ENCODE data around the gene SFT2D2.

SFT2D2 gene

GRCh38 chr1:168263130-168263529 is 37.3 kb downstream of the SFT2D2 start:
- no peak for ATAC-seq (replicated peaks)
- no peak for DNase-seq
- no peaks in the 10 kb centered on the region for H3K27me3 Mint-ChIP-seq
- H3K36me3 Mint-ChIP-seq: peaks cover 29 to 51% of the 10 kb centered on the region in 2 donors
- H3K9me3 Mint-ChIP-seq: peaks cover 0 to 4% of the 10 kb centered on the region in 2 donors
- no peak overlapping the region for H3K4me3 Mint-ChIP-seq
- peaks cover 0 to 4% of the 10 kb centered on the region in 2 donors for H3K4me1 Mint-ChIP-seq
- no peak overlapping the region for H3K27ac Mint-ChIP-seq

GRCh38 chr1:168264296-168264695 is 38.5 kb downstream of the SFT2D2 start:
- Mint-ChIP-seq H3K36me3 (peaks cover 32 to 50% of the 10 kb centered on the region in 2 donors), H3K9me3 (peaks cover 2 to 4% of the 10 kb centered on the region in 2 donors), H3K27me3 (no peaks in the 10 kb centered on the region), H3K27ac (no peak overlapping the region), H3K4me3 (no peak overlapping the region), H3K4me1 (peaks cover 0 to 4% of the 10 kb centered on the region in 2 donors)
- ATAC-seq (replicated peaks) (no peak), DNase-seq (no peak)

DNA sequence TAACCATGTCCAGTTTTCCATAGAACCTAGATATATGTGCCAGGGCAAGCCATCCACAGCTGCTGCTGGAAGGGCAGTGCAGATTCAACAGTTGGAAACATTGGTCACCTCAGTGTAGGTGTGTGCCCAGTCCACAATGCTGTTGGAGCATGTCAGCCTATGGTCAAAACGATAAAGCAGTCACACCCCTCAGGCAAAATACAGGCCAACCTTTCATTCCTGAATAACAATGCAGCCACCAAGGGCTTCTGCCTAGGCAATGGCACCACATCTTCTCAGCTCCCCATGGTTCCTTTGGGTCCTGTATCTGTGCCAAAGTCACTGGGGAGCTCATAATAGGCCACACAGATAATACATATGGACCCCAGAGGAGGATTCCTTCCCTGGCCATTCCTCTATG is 39.8 kb downstream of the SFT2D2 start:
- no peak overlapping the region for H3K27ac Mint-ChIP-seq
- H3K27me3 Mint-ChIP-seq: no peaks in the 10 kb centered on the region
- H3K4me1 Mint-ChIP-seq: peaks cover 0 to 4% of the 10 kb centered on the region in 2 donors
- DNase-seq (no peak), ATAC-seq (replicated peaks) (no peak)
- H3K4me3 Mint-ChIP-seq: no peak overlapping the region
- H3K36me3 Mint-ChIP-seq: peaks cover 30 to 55% of the 10 kb centered on the region in 2 donors
- peaks cover 2 to 4% of the 10 kb centered on the region in 2 donors for H3K9me3 Mint-ChIP-seq

GRCh38 chr1:168266644-168267186 is 40.9 kb downstream of the SFT2D2 start:
- Mint-ChIP-seq H3K27me3 (no peaks in the 10 kb centered on the region), H3K27ac (no peak overlapping the region)

DNA sequence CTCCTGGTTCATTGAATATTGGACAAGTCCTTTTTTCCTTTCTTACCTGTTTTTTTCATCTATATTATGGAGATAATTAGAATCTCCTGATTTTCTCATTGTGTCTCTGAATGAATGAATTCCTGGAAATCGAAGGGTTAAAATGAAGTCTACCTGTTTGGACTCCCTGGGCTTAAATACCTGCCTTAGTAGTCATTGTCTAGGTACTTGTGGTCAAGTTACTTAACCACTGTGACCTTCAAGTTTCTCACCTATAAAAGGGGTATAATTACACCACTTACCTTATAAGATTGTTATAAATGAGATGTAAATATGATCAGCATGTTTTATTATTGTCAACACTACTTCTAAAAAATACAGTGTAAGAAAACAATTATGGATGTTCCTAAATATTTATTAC is 45.8 kb downstream of the SFT2D2 start:
- H3K27me3 Mint-ChIP-seq: no peaks in the 10 kb centered on the region
- H3K4me3 Mint-ChIP-seq: no peak overlapping the region
- peaks cover 12 to 23% of the 10 kb centered on the region in 2 donors for H3K4me1 Mint-ChIP-seq
- H3K36me3 Mint-ChIP-seq: peaks cover 10 to 36% of the 10 kb centered on the region in 2 donors
- no peak overlapping the region for H3K27ac Mint-ChIP-seq
- DNase-seq: no peak
- no peak for ATAC-seq (replicated peaks)
- H3K9me3 Mint-ChIP-seq: peaks cover 0 to 3% of the 10 kb centered on the region in 2 donors

More at GRCh38 chr1:168266644-168267186, 40.9 kb downstream of the SFT2D2 start:
- peaks cover 2 to 4% of the 10 kb centered on the region in 2 donors for H3K9me3 Mint-ChIP-seq
- no peak for ATAC-seq (replicated peaks)
- no peaks in the 10 kb centered on the region for H3K4me1 Mint-ChIP-seq
- H3K36me3 Mint-ChIP-seq: peaks cover 19 to 45% of the 10 kb centered on the region in 2 donors
- DNase-seq: no peak
- no peak overlapping the region for H3K4me3 Mint-ChIP-seq

- Mint-ChIP-seq H3K27me3 (no peaks in the 10 kb centered on the region), H3K4me1 (peaks cover 12 to 23% of the 10 kb centered on the region in 2 donors), H3K27ac (peak overlapping the region; percentile 59), H3K36me3 (peaks cover 18 to 46% of the 10 kb centered on the region in 2 donors), H3K4me3 (peak overlapping the region; percentile 43 to 49), H3K9me3 (peaks cover 0 to 6% of the 10 kb centered on the region in 2 donors)
- DNase-seq: no peak
- ATAC-seq (replicated peaks): peak; percentile 69 to 75
Observed at GRCh38 chr1:168273575-168273974, 47.8 kb downstream of the SFT2D2 start.

- no peak overlapping the region for H3K4me3 Mint-ChIP-seq
- H3K27me3 Mint-ChIP-seq: no peaks in the 10 kb centered on the region
- peaks cover 6 to 17% of the 10 kb centered on the region in 2 donors for H3K4me1 Mint-ChIP-seq
- peaks cover 23 to 42% of the 10 kb centered on the region in 2 donors for H3K36me3 Mint-ChIP-seq
- peaks cover 0 to 2% of the 10 kb centered on the region in 2 donors for H3K9me3 Mint-ChIP-seq
- DNase-seq: no peak
- no peak for ATAC-seq (replicated peaks)
- no peak overlapping the region for H3K27ac Mint-ChIP-seq
Observed at GRCh38 chr1:168279253-168279652, 53.4 kb downstream of the SFT2D2 start.

DNA sequence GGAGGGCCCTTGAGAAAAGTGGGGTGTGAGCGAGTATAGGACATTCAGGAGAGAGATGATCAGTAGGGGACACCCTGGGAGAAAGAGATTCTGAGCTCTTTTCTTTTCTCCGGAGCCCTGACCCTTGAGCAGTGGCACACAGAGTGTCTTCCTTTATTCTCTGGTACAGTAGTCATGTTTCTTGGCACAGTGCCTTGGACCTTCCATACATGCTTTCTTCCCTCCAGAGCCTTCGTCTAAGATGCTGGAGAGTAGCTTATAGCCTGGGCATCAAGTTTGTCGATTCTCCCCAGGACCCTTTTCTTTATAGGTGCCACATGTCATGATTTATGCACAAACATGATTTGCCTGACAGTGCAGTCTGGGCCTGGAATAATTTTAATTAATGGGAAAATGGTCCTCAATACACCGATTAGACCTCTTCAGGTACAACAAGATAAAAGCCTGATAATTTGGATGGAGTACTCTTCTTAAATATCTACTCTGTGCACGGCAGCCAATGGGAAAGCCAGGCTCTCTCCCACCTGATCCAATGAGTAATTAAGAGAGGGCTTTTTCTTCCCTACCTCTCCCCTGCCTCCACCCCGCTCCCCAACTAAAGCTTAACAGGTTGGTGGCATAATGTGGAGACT is 54.6 kb downstream of the SFT2D2 start, which contains the start of gene TBX19:
Gene TBX19 (plus strand): TSS at position 582 of the 632 bp plus-strand sequence. CDS start 214 bp downstream, outside the sequence.
- H3K27ac Mint-ChIP-seq: no peak within 1 kb of the TSS
- H3K36me3 Mint-ChIP-seq: peaks cover 23 to 40% of the 10 kb centered on the region in 2 donors
- H3K4me3 Mint-ChIP-seq: no peak within 1 kb of the TSS
- ATAC-seq (replicated peaks) (no peak), DNase-seq (no peak)
- H3K9me3 Mint-ChIP-seq: peaks cover 0 to 2% of the 10 kb centered on the region in 2 donors
- no peaks in the 10 kb centered on the region for H3K27me3 Mint-ChIP-seq
- peaks cover 3 to 15% of the 10 kb centered on the region in 2 donors for H3K4me1 Mint-ChIP-seq

DNA sequence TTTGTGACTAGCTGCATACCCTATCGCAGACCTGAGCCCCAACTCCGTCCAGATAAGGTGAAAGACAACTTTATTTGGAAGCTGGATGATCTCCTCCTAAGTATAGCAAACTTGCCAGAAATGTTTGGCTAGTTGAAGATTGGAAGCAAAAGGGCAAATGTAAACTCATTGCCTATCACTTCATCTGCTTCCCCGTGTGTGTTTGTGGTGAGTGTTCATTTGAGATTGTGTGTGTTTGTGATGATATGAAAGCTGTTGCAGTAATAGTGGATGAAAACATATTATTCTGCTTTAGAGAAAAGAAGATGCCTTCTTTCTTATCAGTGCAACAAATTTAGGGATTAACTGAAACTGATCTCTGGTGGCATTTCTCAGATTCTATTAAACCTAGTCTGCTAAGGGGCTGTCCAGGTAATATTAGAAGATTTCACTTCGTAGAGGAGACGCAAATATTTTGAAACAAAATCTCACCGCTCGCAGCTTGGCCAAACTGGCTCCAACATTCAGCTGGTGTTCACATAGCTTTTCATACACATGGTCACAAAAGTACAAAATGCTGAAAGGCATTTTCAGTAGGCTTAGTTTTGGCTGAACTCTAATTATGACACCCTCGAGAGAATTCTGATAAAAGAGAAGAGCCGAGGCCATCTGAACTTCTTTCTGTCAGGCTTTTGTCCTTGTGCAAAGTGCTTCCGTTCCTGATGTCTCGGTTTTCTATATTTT is 56.0 kb downstream of the SFT2D2 start:
- Mint-ChIP-seq H3K4me3 (no peak overlapping the region), H3K27me3 (no peaks in the 10 kb centered on the region), H3K4me1 (peaks cover 3 to 11% of the 10 kb centered on the region in 2 donors), H3K9me3 (peaks cover 0 to 2% of the 10 kb centered on the region in 2 donors), H3K36me3 (peaks cover 21 to 38% of the 10 kb centered on the region in 2 donors), H3K27ac (no peak overlapping the region)
- ATAC-seq (replicated peaks): no peak
- DNase-seq: no peak

DNA sequence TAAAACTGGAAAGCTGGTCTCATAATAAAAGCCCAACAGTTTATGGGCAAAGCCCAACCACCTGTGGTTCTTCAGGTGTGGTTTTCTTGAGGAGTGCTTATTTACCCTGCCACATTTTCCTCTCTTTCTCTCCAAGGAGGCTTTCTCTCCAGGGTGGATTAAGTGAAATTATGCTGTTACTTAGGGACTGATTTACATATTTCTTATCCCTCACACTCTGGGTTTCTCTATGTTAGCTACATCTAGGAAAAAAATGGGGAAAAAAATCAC is 59.7 kb downstream of the SFT2D2 start:
- no peak for ATAC-seq (replicated peaks)
- Mint-ChIP-seq H3K4me1 (peaks cover 8 to 18% of the 10 kb centered on the region in 2 donors), H3K9me3 (no peaks in the 10 kb centered on the region), H3K27ac (no peak overlapping the region), H3K4me3 (no peak overlapping the region), H3K36me3 (peaks cover 16 to 19% of the 10 kb centered on the region in 2 donors), H3K27me3 (no peaks in the 10 kb centered on the region)
- no peak for DNase-seq

- H3K36me3 Mint-ChIP-seq: peaks cover 11 to 15% of the 10 kb centered on the region in 2 donors
- no peak overlapping the region for H3K27ac Mint-ChIP-seq
- H3K4me1 Mint-ChIP-seq: peaks cover 8 to 18% of the 10 kb centered on the region in 2 donors
- H3K9me3 Mint-ChIP-seq: no peaks in the 10 kb centered on the region
- DNase-seq (no peak), ATAC-seq (replicated peaks) (no peak)
- H3K4me3 Mint-ChIP-seq: no peak overlapping the region
- no peaks in the 10 kb centered on the region for H3K27me3 Mint-ChIP-seq
Observed at GRCh38 chr1:168285971-168286927, 60.4 kb downstream of the SFT2D2 start.

DNA sequence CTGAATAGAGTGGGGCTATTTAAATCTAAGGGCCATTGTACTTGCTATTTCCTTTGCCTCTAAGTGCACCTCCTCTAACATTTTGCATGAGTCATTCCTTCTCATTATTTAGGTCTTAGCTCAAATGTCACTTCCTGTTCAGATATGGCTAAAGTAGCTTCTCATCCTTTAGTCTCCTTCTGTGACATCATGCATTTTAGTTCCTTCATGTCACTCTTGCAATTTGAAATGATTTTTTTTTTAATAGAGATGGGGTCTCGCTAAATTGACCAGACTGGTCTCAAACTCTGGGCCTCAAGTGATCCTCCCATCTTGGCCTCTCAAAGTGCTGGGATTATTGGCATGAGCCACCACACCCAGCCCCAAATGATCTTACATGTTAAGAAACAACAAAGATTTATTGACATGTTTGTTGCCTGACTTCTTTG is 61.4 kb downstream of the SFT2D2 start:
- DNase-seq (no peak), ATAC-seq (replicated peaks) (peak; percentile 66 to 83)
- H3K36me3 Mint-ChIP-seq: peaks cover 11 to 12% of the 10 kb centered on the region in 2 donors
- H3K9me3 Mint-ChIP-seq: no peaks in the 10 kb centered on the region
- H3K27ac Mint-ChIP-seq: no peak overlapping the region
- H3K4me1 Mint-ChIP-seq: peaks cover 8 to 18% of the 10 kb centered on the region in 2 donors
- H3K4me3 Mint-ChIP-seq: no peak overlapping the region
- H3K27me3 Mint-ChIP-seq: no peaks in the 10 kb centered on the region

DNA sequence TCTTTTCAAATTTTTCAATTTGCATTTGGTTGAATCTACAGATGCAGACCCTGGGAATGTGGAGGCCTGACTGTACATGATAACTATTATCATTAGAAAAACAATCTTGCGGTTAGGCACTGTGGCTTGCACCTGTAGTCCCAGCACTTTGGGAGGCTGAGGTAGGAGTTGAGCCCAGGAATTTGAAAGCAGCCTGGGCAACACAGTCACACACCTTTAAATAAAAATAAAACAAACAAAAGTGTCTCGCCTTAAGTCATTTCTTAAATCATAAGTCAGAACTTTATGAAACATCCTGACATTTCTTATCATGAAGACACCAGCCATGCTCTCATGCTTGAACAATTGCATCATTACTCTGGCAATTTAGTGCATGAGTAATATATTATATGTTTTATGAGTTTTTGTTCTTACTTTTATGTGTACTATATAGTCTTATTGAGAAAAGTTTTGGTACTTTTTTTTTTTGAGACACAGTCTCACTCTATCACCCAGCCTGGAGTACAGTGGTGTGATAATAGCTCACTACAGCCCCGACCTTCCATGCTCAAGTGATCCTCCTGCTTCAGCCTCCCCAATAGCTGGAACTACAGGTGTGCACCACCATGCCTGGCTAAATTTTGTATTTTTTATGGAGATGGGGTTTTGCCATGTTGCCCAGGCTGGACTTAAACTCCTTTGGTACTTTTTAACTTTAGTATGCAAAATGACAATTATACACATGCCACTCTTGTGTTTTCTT is 62.7 kb downstream of the SFT2D2 start:
- Mint-ChIP-seq H3K9me3 (no peaks in the 10 kb centered on the region), H3K4me3 (no peak overlapping the region), H3K27ac (no peak overlapping the region), H3K36me3 (peaks cover 9 to 17% of the 10 kb centered on the region in 2 donors), H3K27me3 (no peaks in the 10 kb centered on the region), H3K4me1 (peaks cover 7 to 16% of the 10 kb centered on the region in 2 donors)
- no peak for DNase-seq
- ATAC-seq (replicated peaks): no peak

Measured in stimulated activated naive B cell treated with anti-CD40 and anti-IgM and Interleukin-4, amounts not matched to agents 10 μg/mL and 1 μg/mL and 100 μg/mL, for 72 hours (primary cell).